ENCODE measurements around the gene STAB2. TPM values are rescaled to one million over a fixed set of nuclear protein-coding genes. Genes with fewer than 3 reads are reported as not detected.

Gene STAB2
- total RNA-seq, 2 experiments from 2014 or later, result not detected

DNA sequence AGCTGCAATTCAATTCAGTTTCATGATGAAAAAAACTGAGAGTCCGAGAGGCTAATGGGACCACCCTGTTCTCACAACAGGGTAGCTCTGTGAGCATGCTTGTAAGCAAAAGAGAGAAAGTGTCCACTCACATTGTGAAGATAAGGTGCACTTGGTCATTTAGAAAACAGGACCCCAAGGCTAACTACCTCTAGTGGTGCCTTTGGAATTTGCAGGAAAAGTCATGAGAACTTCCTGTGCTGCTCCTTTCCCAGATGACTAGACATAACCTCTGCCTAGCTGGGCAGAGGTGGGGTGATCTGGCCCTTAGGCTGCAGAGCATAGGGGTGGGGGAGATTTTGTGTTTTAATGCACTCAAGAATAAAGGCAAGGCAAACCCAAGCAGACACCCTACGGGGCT lies 118.9 kb downstream of the STAB2 start:
- intact Hi-C loops (cut with micrococcal nuclease; ENCODE audit: unreplicated experiment), result no loop called here
- no peak overlapping the region for H3K4me3 ChIP-seq (ENCODE audit: low read depth, low read length, poor library complexity, severe bottlenecking)
- DNase-seq (ENCODE audit: low spot score), result no peak
- no TSS peak for BruUV-seq (replicated peaks)
- H3K36me3 ChIP-seq (ENCODE audit: insufficient read depth, low read length), result no peaks in the 10 kb centered on the region
- H3K9me3 ChIP-seq (ENCODE audit: low read length), result no peaks in the 10 kb centered on the region
- no peaks in the 10 kb centered on the region for H3K4me1 ChIP-seq (ENCODE audit: insufficient read depth, low read length, poor library complexity, severe bottlenecking)
- ChIA-PET CTCF (ENCODE audit: unreplicated experiment) (no interaction called here), POLR2A (no interaction called here)
- H3K4me2 ChIP-seq (ENCODE audit: low read length), result no peak overlapping the region
- no peak overlapping the region for H3K27ac ChIP-seq (ENCODE audit: low read depth, low read length, poor library complexity, severe bottlenecking)
- H4K20me1 ChIP-seq (ENCODE audit: insufficient read depth, low read length), result no peaks in the 10 kb centered on the region
- TF ChIP-seq, protein P1, sequence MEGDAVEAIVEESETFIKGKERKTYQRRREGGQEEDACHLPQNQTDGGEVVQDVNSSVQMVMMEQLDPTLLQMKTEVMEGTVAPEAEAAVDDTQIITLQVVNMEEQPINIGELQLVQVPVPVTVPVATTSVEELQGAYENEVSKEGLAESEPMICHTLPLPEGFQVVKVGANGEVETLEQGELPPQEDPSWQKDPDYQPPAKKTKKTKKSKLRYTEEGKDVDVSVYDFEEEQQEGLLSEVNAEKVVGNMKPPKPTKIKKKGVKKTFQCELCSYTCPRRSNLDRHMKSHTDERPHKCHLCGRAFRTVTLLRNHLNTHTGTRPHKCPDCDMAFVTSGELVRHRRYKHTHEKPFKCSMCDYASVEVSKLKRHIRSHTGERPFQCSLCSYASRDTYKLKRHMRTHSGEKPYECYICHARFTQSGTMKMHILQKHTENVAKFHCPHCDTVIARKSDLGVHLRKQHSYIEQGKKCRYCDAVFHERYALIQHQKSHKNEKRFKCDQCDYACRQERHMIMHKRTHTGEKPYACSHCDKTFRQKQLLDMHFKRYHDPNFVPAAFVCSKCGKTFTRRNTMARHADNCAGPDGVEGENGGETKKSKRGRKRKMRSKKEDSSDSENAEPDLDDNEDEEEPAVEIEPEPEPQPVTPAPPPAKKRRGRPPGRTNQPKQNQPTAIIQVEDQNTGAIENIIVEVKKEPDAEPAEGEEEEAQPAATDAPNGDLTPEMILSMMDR (conservative IDR thresholded peaks at IDR 0.05; ENCODE audit: low read length), result no peak
- TF ChIP-seq EZH2phosphoT487 (IDR thresholded peaks at IDR 0.05; ENCODE audit: borderline replicate concordance, low read depth, low read length), result no peak
- no peaks in the 10 kb centered on the region for H3K79me2 ChIP-seq (ENCODE audit: insufficient read depth, low read depth, low read length)
- H3K9me2 ChIP-seq (ENCODE audit: insufficient read depth, low read length), result no peaks in the 10 kb centered on the region
- H2AFZ ChIP-seq (ENCODE audit: low read length), result no peak overlapping the region

DNA sequence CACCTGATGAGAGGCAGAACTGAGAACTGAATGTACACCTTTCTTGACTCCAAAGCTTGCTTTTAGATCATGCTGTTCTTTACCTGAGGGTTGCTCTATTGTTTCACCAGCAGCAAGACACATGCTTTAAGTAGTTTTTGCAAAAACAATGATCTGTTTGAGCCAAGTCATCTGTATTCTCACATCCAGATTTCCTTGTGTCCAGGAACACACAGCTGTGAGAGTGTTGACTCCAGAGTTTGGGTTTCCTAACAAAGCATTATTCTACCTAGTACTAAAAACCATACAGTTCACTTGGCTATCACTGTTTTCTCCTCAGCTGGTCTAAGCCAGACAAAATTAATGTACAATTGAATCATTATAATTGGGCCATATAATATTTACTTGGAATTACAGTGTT lies 120.4 kb downstream of the STAB2 start:
- intact Hi-C loops (cut with micrococcal nuclease; ENCODE audit: unreplicated experiment), result no loop called here
- Histone ChIP-seq H3K27ac (ENCODE audit: low read depth, low read length, poor library complexity, severe bottlenecking) (no peak overlapping the region), H3K9me2 (ENCODE audit: insufficient read depth, low read length) (no peaks in the 10 kb centered on the region), H3K36me3 (ENCODE audit: insufficient read depth, low read length) (no peaks in the 10 kb centered on the region), H3K9me3 (ENCODE audit: low read length) (no peaks in the 10 kb centered on the region), H3K4me3 (ENCODE audit: low read depth, low read length, poor library complexity, severe bottlenecking) (no peak overlapping the region), H3K4me1 (ENCODE audit: insufficient read depth, low read length, poor library complexity, severe bottlenecking) (no peaks in the 10 kb centered on the region), H4K20me1 (ENCODE audit: insufficient read depth, low read length) (no peaks in the 10 kb centered on the region), H3K4me2 (ENCODE audit: low read length) (no peak overlapping the region), H3K79me2 (ENCODE audit: insufficient read depth, low read depth, low read length) (no peaks in the 10 kb centered on the region), H2AFZ (ENCODE audit: low read length) (no peak overlapping the region)
- no TSS peak for BruUV-seq (replicated peaks)
- DNase-seq (ENCODE audit: low spot score), result no peak
- CTCF ChIA-PET (ENCODE audit: unreplicated experiment), result no interaction called here
- TF ChIP-seq EZH2phosphoT487 (IDR thresholded peaks at IDR 0.05; ENCODE audit: borderline replicate concordance, low read depth, low read length), result no peak
- TF ChIP-seq, protein P1 (conservative IDR thresholded peaks at IDR 0.05; ENCODE audit: low read length), result no peak
- POLR2A ChIA-PET, result no interaction called here

DNA sequence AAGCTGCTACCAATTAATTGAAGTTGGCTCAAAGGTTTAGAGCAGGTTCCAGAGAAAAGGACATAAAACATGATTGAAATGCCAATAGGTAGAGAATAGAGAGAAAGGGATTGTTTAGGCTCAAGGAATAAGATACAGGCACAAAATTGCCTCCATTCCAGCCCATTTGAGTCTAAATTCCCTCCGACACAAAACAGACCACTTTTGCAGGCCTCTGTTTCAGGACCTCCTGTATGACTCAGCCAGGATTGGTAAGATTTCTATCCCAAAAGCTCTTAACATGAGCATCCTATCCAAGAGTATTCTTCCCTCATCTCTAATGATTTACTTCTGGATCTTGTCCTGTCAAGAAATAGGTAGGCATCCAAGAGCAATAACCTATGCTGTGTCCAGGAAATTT lies 123.5 kb downstream of the STAB2 start:
- intact Hi-C loops (cut with micrococcal nuclease; ENCODE audit: unreplicated experiment), result no loop called here
- no peaks in the 10 kb centered on the region for H4K20me1 ChIP-seq (ENCODE audit: insufficient read depth, low read length)
- no peak overlapping the region for H3K4me3 ChIP-seq (ENCODE audit: low read depth, low read length, poor library complexity, severe bottlenecking)
- no peaks in the 10 kb centered on the region for H3K4me1 ChIP-seq (ENCODE audit: insufficient read depth, low read length, poor library complexity, severe bottlenecking)
- H3K9me3 ChIP-seq (ENCODE audit: low read length), result no peaks in the 10 kb centered on the region
- H3K36me3 ChIP-seq (ENCODE audit: insufficient read depth, low read length), result no peaks in the 10 kb centered on the region
- ChIA-PET CTCF (ENCODE audit: unreplicated experiment) (no interaction called here), POLR2A (no interaction called here)
- no peaks in the 10 kb centered on the region for H3K9me2 ChIP-seq (ENCODE audit: insufficient read depth, low read length)
- no peak overlapping the region for H3K4me2 ChIP-seq (ENCODE audit: low read length)
- H3K79me2 ChIP-seq (ENCODE audit: insufficient read depth, low read depth, low read length), result no peaks in the 10 kb centered on the region
- TF ChIP-seq EZH2phosphoT487 (IDR thresholded peaks at IDR 0.05; ENCODE audit: borderline replicate concordance, low read depth, low read length), result no peak
- TF ChIP-seq, protein P1 (conservative IDR thresholded peaks at IDR 0.05; ENCODE audit: low read length), result no peak
- DNase-seq (ENCODE audit: low spot score), result no peak
- H2AFZ ChIP-seq (ENCODE audit: low read length), result no peak overlapping the region
- no TSS peak for BruUV-seq (replicated peaks)
- H3K27ac ChIP-seq (ENCODE audit: low read depth, low read length, poor library complexity, severe bottlenecking), result no peak overlapping the region
